Retinal pigment epithelial cell (primary cell): ENCODE results near the gene PHF20.

Experiments
- DNase-seq: peaks from one replicate; pipeline ENCODE4 v3.0.0-alpha.2; 2010; ENCODE audit warnings: low read depth
- H3K4me3 ChIP-seq: 2 replicates; pipeline ENCODE4 v1.5.1; 2011; ENCODE audit warnings: mild to moderate bottlenecking, low read length, control low read depth, moderate library complexity
- TF ChIP-seq, protein P1 (sequence below): conservative IDR thresholded peaks from 2 replicates; pipeline ENCODE4 v1.5.1; 2011; ENCODE audit warnings: low read depth, low read length, control low read depth, inconsistent platforms

PHF20 gene

DNA sequence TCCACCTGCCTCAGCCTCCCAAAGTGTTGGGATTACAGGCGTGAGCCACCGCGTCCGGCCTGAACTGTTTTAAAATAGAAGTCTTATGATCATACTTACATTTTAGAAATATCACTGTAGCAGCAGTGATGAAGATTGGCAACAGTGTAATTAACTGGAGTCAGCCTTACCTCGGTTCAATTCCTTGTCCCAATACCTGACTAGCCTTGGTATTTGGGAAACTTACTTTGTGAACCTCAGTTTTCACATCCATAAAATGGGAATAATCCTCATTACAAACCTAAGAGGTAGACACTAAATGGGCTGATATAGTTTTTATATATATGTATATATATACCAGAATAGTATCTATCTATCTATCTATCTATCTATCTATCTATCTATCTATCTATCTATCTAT lies 19.3 kb downstream of the PHF20 start:
- DNase-seq: no peak
- H3K4me3 ChIP-seq: no peak overlapping the region
- TF ChIP-seq, protein P1, sequence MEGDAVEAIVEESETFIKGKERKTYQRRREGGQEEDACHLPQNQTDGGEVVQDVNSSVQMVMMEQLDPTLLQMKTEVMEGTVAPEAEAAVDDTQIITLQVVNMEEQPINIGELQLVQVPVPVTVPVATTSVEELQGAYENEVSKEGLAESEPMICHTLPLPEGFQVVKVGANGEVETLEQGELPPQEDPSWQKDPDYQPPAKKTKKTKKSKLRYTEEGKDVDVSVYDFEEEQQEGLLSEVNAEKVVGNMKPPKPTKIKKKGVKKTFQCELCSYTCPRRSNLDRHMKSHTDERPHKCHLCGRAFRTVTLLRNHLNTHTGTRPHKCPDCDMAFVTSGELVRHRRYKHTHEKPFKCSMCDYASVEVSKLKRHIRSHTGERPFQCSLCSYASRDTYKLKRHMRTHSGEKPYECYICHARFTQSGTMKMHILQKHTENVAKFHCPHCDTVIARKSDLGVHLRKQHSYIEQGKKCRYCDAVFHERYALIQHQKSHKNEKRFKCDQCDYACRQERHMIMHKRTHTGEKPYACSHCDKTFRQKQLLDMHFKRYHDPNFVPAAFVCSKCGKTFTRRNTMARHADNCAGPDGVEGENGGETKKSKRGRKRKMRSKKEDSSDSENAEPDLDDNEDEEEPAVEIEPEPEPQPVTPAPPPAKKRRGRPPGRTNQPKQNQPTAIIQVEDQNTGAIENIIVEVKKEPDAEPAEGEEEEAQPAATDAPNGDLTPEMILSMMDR: no peak

DNA sequence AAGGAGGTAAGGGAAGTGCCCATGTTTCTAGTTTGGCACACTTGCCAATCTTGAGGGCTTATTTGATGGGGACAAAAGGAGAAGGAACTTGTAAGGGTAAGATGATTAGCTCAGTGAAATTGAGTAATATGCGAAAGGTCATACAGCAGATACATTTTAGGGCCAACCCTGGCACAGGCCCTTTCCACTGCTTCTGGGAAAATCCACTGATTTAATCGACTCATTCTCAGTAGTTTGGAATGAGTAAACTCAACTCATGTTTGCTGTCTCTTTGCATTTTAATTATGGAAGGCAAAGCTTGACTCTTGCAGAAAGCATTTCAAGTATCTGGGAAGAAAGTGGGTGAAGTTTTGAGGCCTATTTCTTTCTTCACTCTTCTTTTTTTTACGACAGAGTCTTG lies 20.0 kb downstream of the PHF20 start:
- no peak overlapping the region for H3K4me3 ChIP-seq
- DNase-seq: peak; percentile 32
- TF ChIP-seq, protein P1: no peak

DNA sequence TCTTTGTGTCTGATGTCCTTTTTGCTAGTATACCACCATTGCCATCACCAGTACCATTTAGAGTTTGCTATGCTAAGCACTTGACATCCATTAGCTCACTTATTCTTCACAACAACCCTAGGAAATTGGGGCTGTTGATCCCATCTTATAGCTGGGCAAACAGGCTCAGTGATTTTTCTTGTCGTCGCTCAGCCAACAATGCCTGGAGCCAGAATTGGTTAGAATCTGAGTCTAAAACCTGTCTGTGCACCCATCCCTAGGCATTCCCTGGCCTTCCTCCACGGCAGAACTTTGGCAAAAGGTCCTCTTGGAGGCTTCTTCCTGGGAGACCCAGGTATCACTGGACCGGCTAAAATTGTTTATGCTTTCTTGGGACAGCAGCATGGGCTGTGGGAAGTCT lies 20.9 kb downstream of the PHF20 start:
- H3K4me3 ChIP-seq: no peak overlapping the region
- TF ChIP-seq, protein P1: no peak

DNA sequence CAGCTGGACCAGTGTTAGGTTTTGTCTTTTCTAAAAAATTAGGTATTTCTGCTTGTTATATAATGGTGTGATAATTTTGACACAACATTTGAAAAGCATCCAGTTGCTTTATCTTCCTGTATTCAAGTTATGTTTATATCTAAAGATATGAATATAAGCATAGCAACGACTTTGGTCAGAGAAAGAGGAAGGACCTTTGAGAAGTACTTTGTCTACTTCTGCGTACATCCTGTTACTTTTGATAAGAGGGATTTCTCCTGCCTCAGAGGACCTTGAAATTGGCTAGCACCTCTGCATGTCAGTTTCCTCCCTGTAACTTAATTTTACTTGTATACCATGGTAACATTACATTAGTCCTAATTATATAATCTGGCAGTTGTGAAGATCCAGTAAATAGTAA lies 24.8 kb downstream of the PHF20 start:
- DNase-seq: no peak
- no peak overlapping the region for H3K4me3 ChIP-seq
- TF ChIP-seq, protein P1: no peak

More for the DNA sequence above, 20.9 kb downstream of the PHF20 start:
- no peak for DNase-seq

DNA sequence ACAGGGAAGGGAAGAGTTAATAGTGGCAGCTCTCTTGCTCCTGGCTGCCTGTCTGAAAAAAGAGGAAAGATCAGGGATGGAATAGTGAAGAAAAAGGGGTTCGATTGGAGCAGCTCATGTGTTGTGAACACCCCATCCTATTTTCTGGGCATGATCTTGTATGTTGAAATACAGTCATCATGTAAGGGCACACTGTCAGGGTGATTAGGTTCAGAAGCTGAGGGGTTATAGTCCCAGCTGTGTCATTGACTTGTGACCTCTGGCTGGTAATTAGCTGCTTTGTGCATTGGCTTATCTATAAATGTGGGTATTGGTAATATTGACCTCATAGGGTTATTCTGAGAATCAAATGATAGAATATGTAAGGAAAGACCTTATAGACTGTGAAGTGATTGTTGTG lies 30.1 kb downstream of the PHF20 start:
- H3K4me3 ChIP-seq: no peak overlapping the region
- no peak for DNase-seq
- TF ChIP-seq, protein P1: no peak

DNA sequence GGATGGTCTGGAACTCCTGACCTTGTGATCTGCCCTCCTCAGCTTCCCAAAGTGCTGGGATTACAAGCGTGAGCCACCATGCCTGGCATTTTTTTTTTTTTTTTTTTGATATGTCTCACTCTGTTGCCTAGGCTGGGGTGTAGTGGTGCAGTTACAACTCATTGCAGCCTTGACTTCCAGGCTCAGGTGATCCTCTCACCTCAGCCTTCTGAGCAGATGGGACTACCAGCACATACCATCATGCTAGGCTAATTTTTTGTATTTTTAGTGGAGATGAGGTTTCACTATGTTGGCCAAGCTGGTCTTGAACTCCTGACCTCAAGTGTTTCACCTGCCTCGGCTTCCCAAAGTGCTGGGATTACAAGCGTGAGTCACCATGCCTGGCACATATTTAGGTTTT lies 34.3 kb downstream of the PHF20 start:
- DNase-seq: no peak
- TF ChIP-seq, protein P1: no peak
- no peak overlapping the region for H3K4me3 ChIP-seq

DNA sequence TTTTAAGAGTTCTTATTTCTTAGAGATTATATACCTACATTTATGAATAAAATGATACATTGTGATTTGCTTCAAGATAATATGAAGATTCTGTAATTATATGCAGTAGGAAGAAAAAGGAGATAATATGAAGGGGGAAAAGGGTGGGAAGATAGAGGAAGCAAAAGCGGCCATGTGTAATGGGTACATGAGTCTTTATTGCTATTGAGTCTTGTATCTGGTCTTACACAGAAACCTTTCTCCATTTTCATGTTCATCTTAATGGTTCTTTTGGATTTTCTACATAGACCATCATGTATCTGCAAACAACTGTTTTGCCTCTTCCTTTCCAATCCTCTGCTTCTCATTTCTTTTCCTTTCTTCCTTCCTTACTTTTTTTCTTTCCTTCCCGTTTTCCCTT lies 36.1 kb downstream of the PHF20 start:
- DNase-seq: no peak
- no peak overlapping the region for H3K4me3 ChIP-seq
- TF ChIP-seq, protein P1: no peak
